ENCODE data around the gene ZC3H14. TPM values are rescaled to one million over a fixed set of nuclear protein-coding genes. Genes with fewer than 3 reads are reported as not detected.

The ZC3H14 gene
- total and polyA plus RNA-seq, 10 of the 15 experiments (the other 5 are each of a cell fraction or from before 2014, with no cell fraction given): 17.9 to 97.1 (median 47.6) TPM

GRCh38 chr14:88618476-88618875, 55.6 kb downstream of the ZC3H14 start:
- Histone ChIP-seq H3K4me3 (no peak overlapping the region), H3K9me3 (replicated peaks; ENCODE audit: control insufficient read depth, insufficient read depth, low read length) (no peaks in the 10 kb centered on the region), H2AFZ (ENCODE audit: control insufficient read depth, low read depth, low read length) (no peak overlapping the region), H3K79me2 (ENCODE audit: control insufficient read depth, insufficient read depth, low read length) (no peaks in the 10 kb centered on the region), H3K4me1 (ENCODE audit: control insufficient read depth, insufficient read depth, low read length) (peaks cover 7% of the 10 kb centered on the region), H3K36me3 (ENCODE audit: control insufficient read depth in 2 of 2, insufficient read depth in 2 of 2, low read length in 1 of 2) (no peaks in the 10 kb centered on the region; a peak in 1 of 4 replicates), H3K4me2 (ENCODE audit: control insufficient read depth, insufficient read depth) (no peak overlapping the region), H4K20me1 (ENCODE audit: control insufficient read depth, insufficient read depth) (no peaks in the 10 kb centered on the region), H3K27me3 (replicated peaks in 1 of 2; ENCODE audit: control insufficient read depth in 2 of 2, insufficient read depth in 2 of 2, low read length in 1 of 2) (no peaks in the 10 kb centered on the region), H3K9ac (ENCODE audit: control insufficient read depth, insufficient read depth, low read length) (no peak overlapping the region), H3K27ac (ENCODE audit: control insufficient read depth, insufficient read depth) (no peak overlapping the region)
- ATAC-seq (no peak), DNase-seq (ENCODE audit: low read depth, low spot score) (no peak), FAIRE-seq (no peak)
- CTCF ChIA-PET: no interaction called here
- POLR2A ChIA-PET: interaction anchor here (0.8 kb wide), 1 partner anchor 17 kb away, joined by 4 read pairs; no protein-coding TSS in a partner anchor
- RAD21 ChIA-PET (ENCODE audit: unreplicated experiment): no interaction called here
- in situ Hi-C loops (cut with MboI) (no loop called here), intact Hi-C loops (cut with micrococcal nuclease; ENCODE audit: unreplicated experiment) (no loop called here)
- SMC1A ChIA-PET (ENCODE audit: uncharacterized antibody, unreplicated experiment): interaction anchor here (1.2 kb wide), 1 partner anchor 10 kb away, joined by 3 read pairs; no protein-coding TSS in a partner anchor
- WGBS (ENCODE audit: insufficient coverage, insufficient replicate concordance, low lambda C conversion rate, missing lambda C conversion rate): 95% methylated on average over 5 of the region's 5 CpGs
- BruUV-seq (replicated peaks): no TSS peak
- TF ChIP-seq ZNF274 (IDR thresholded peaks at IDR 0.05; ENCODE audit: insufficient read depth, insufficient read length) (no peak), TARDBP (IDR thresholded peaks at IDR 0.05; ENCODE audit: borderline replicate concordance) (no peak), SMAD1 (IDR thresholded peaks at IDR 0.05; ENCODE audit: low read depth, partially characterized antibody) (no peak), SMC3 (IDR thresholded peaks at IDR 0.05; ENCODE audit: borderline replicate concordance, low read length) (no peak), NKRF (conservative IDR thresholded peaks at IDR 0.05) (no peak), CBX3 (IDR thresholded peaks at IDR 0.05; ENCODE audit: borderline replicate concordance, low read depth) (no peak), CEBPB (IDR thresholded peaks at IDR 0.05; ENCODE audit: borderline replicate concordance in 1 of 2, low read depth in 2 of 2, low read length in 2 of 2) (no peak), PBX3 (IDR thresholded peaks at IDR 0.05; ENCODE audit: insufficient replicate concordance, low read depth, low read length) (no peak), ZSCAN29 (IDR thresholded peaks at IDR 0.05) (no peak), BCL11A (IDR thresholded peaks at IDR 0.05; ENCODE audit: low read depth, low read length) (no peak), EGR1 (IDR thresholded peaks at IDR 0.05; ENCODE audit: borderline replicate concordance in 1 of 2, low read depth in 2 of 2, low read length in 2 of 2) (no peak), FOXM1 (IDR thresholded peaks at IDR 0.05; ENCODE audit: low read depth, low read length) (no peak)
- TF ChIP-seq, protein P1, sequence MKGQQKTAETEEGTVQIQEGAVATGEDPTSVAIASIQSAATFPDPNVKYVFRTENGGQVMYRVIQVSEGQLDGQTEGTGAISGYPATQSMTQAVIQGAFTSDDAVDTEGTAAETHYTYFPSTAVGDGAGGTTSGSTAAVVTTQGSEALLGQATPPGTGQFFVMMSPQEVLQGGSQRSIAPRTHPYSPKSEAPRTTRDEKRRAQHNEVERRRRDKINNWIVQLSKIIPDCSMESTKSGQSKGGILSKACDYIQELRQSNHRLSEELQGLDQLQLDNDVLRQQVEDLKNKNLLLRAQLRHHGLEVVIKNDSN (IDR thresholded peaks at IDR 0.05; ENCODE audit: borderline replicate concordance, extremely low read length, insufficient read depth, low read depth, low read length): no peak

All from GM12878 (cell line).